ENCODE results near the gene PRKG1. TPM values are rescaled to one million over a fixed set of nuclear protein-coding genes. Genes with fewer than 3 reads are reported as not detected.

The PRKG1 gene
- total and polyA plus RNA-seq, 2 of the 4 experiments (the other 2 are of a cell fraction): 3.5 to 18.3 TPM

DNA sequence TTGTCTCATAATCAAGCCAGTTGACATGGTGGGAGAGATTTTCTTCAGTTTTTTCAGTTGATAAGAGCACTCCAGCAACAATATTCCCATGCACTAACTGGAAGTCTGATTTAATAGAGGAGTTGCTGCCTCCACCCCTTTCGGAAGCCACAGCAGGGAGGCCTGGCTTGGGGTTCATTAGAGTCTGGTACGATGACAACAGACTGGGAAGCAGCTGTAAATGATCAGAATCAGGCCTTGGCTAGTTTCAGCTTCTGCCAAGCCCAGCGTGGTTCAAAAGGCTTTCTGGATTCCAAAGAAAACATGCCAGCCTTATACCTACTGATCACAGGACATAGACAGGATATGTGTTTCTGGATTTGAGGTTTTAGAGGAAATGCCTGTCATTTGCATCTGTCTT lies 351.1 kb downstream of the PRKG1 start:
- Histone ChIP-seq H3K27me3 (ENCODE audit: control insufficient read depth, insufficient read depth, low read length) (no peaks in the 10 kb centered on the region), H3K4me2 (ENCODE audit: low read depth, low read length) (no peak overlapping the region), H2BK120ac (ENCODE audit: low read depth, low read length) (no peak overlapping the region), H2AK9ac (replicated peaks; ENCODE audit: low read depth, low read length, poor library complexity) (no peak overlapping the region), H2AK5ac (ENCODE audit: low read depth, low read length) (no peak overlapping the region), H2BK15ac (ENCODE audit: low read depth, low read length) (no peak overlapping the region), H4K5ac (ENCODE audit: low read depth, low read length) (no peak overlapping the region), H3K9me1 (ENCODE audit: insufficient read depth, low read length) (peaks cover 5% of the 10 kb centered on the region; the same call in 1 of the 2 replicates), H3K14ac (replicated peaks; ENCODE audit: low read depth, low read length) (0 out of 2 replicates have a peak overlapping the region, but pooled peaks have one; percentile 1), H3K18ac (ENCODE audit: low read depth, low read length) (no peak overlapping the region), H4K91ac (ENCODE audit: insufficient read depth, low read depth, low read length) (no peak overlapping the region), H3K79me1 (ENCODE audit: low read depth in 1 of 2, low read length in 2 of 2) (peaks cover 0 to 16% of the 10 kb centered on the region in 2 experiments; a peak in 3 of 4 replicates), H3K23ac (ENCODE audit: low read depth, low read length) (no peak overlapping the region), H3K9me3 (ENCODE audit: control insufficient read depth, insufficient read depth, low read length) (no peaks in the 10 kb centered on the region), H3K4me1 (ENCODE audit: control insufficient read depth, insufficient read depth, low read length) (peaks cover 6% of the 10 kb centered on the region), H3K9ac (ENCODE audit: low read depth, low read length) (no peak overlapping the region), H3K4me3 (ENCODE audit: insufficient read depth, low read depth, low read length) (no peak overlapping the region), H3K27ac (ENCODE audit: insufficient read depth, low read length) (no peak overlapping the region), H3K56ac (ENCODE audit: extremely low read depth, insufficient read depth, low read length) (no peak overlapping the region), H3K36me3 (ENCODE audit: control insufficient read depth, insufficient read depth, low read length) (no peaks in the 10 kb centered on the region), H4K8ac (ENCODE audit: low read depth in 2 of 2, low read length in 2 of 2) (no peak overlapping the region; a peak in 1 of 4 replicates), H2BK20ac (ENCODE audit: low read depth, low read length) (no peak overlapping the region), H3K4ac (ENCODE audit: low read depth, low read length) (no peak overlapping the region), H2BK5ac (ENCODE audit: low read depth, low read length, poor library complexity, severe bottlenecking) (no peak overlapping the region), H4K20me1 (ENCODE audit: insufficient read depth, low read length) (no peaks in the 10 kb centered on the region), H2AFZ (replicated peaks; ENCODE audit: low read length, poor library complexity) (no peak overlapping the region)
- ChIA-PET CTCF (no interaction called here), POLR2A (ENCODE audit: unreplicated experiment) (interaction anchor here (0.7 kb wide), 1 partner anchor 699 kb away, joined by 3 read pairs; no protein-coding TSS in a partner anchor)
- BruUV-seq (replicated peaks): no TSS peak
- dilution Hi-C loops (cut with HindIII; ENCODE audit: low sequenced_read_pairs, unreplicated experiment) (no loop called here), in situ Hi-C loops (cut with MboI; ENCODE audit: low sequenced_read_pairs) (loop anchor here (10.0 kb wide), 1 partner anchor 431 kb away; no protein-coding TSS in a partner anchor), intact Hi-C loops (cut with micrococcal nuclease) (no loop called here)
- TF ChIP-seq NFE2L2 (IDR thresholded peaks at IDR 0.05; ENCODE audit: low read depth, low read length): no peak
- TF ChIP-seq POLR2A (IDR thresholded peaks at IDR 0.05; ENCODE audit: low read depth, low read length): no peak
- TF ChIP-seq MXI1 (IDR thresholded peaks at IDR 0.05; ENCODE audit: borderline replicate concordance, low read depth, low read length): no peak
- TF ChIP-seq FOS (IDR thresholded peaks at IDR 0.05; ENCODE audit: low read depth, low read length): no peak
- no peak for TF ChIP-seq RCOR1 (IDR thresholded peaks at IDR 0.05; ENCODE audit: insufficient replicate concordance, low read length)
- no peak for TF ChIP-seq MAZ (IDR thresholded peaks at IDR 0.05; ENCODE audit: borderline replicate concordance, low read depth, low read length)
- no peak for TF ChIP-seq SMC3 (IDR thresholded peaks at IDR 0.05; ENCODE audit: low read depth, low read length)
- no peak for TF ChIP-seq CEBPB (IDR thresholded peaks at IDR 0.05; ENCODE audit: low read depth, low read length)
- TF ChIP-seq BHLHE40 (IDR thresholded peaks at IDR 0.05; ENCODE audit: low read depth, low read length): no peak
- no peak for TF ChIP-seq MAFK (IDR thresholded peaks at IDR 0.05; ENCODE audit: low read depth, low read length)
- TF ChIP-seq ELK1 (IDR thresholded peaks at IDR 0.05; ENCODE audit: borderline replicate concordance, low read depth, low read length): no peak
- TF ChIP-seq RAD21 (IDR thresholded peaks at IDR 0.05; ENCODE audit: low read length): no peak
- TF ChIP-seq CTCF (conservative IDR thresholded peaks at IDR 0.05; ENCODE audit: low read depth, low read length): no peak
- no peak for TF ChIP-seq RFX5 (IDR thresholded peaks at IDR 0.05; ENCODE audit: low read depth, low read length)
- ATAC-seq (ENCODE audit: low read depth): no peak
- WGBS, 2 experiments (ENCODE audit: extremely low coverage in 2 of 2, insufficient read length in 1 of 2): no CpG with 5 or more reads among the region's 3 CpGs
- no peak for DNase-seq
